Loucy (cell line): ENCODE measurements around the gene GATB.

Experiments used
- H2AFZ ChIP-seq: fragments of 200-600 bp; sonication (generic); 2 replicates; pipeline ENCODE4 v1.6.0; 2016; ENCODE audit warnings: antibody characterized with exemption, mild to moderate bottlenecking, low read length, moderate library complexity
- H3F3A ChIP-seq: fragments of 200-600 bp; 2 replicates; pipeline ENCODE4 v1.6.0; 2016; ENCODE audit warnings: antibody characterized with exemption, low read depth, mild to moderate bottlenecking
- H3K27me3 ChIP-seq: fragments of 200-600 bp; sonication (generic); 2 replicates; pipeline ENCODE4 v1.6.1; 2014; ENCODE audit warnings: low read length, mild to moderate bottlenecking; ENCODE audit not compliant: insufficient read depth, poor library complexity, severe bottlenecking
- H3K36me3 ChIP-seq: fragments of 200-600 bp; sonication (generic); 2 replicates; pipeline ENCODE4 v1.6.1; 2016; ENCODE audit warnings: low read length; ENCODE audit not compliant: insufficient read depth
- H3K4me1 ChIP-seq: fragments of 200-600 bp; sonication (generic); 2 replicates; pipeline ENCODE4 v1.5.1; 2014; ENCODE audit warnings: low read length, mild to moderate bottlenecking; ENCODE audit not compliant: insufficient read depth, poor library complexity, severe bottlenecking
- H3K4me2 ChIP-seq: fragments of 200-600 bp; sonication (generic); 2 replicates; pipeline ENCODE4 v1.6.0; 2014; ENCODE audit warnings: antibody characterized with exemption, low read length, low read depth, mild to moderate bottlenecking; ENCODE audit not compliant: poor library complexity, severe bottlenecking
- H3K4me3 ChIP-seq: fragments of 200-600 bp; sonication (generic); 2 replicates; pipeline ENCODE4 v1.5.1; 2014; ENCODE audit warnings: low read length, mild to moderate bottlenecking, mixed read lengths; ENCODE audit not compliant: poor library complexity, severe bottlenecking
- H3K79me2 ChIP-seq: fragments of 200-600 bp; sonication (generic); 2 replicates; pipeline ENCODE4 v1.6.1; 2014; ENCODE audit warnings: low read length; ENCODE audit not compliant: insufficient read depth
- H3K9ac ChIP-seq: fragments of 200-600 bp; sonication (generic); 2 replicates; pipeline ENCODE4 v1.6.0; 2014; ENCODE audit warnings: mild to moderate bottlenecking, low read depth, low read length, moderate library complexity; ENCODE audit not compliant: poor library complexity, severe bottlenecking
- H3K9me2 ChIP-seq: fragments of 200-600 bp; sonication (generic); replicated peaks from 2 replicates; pipeline ENCODE4 v1.6.1; 2016; ENCODE audit warnings: low read depth, low read length, mixed read lengths
- H3K9me3 ChIP-seq: fragments of 200-600 bp; sonication (generic); 2 replicates; pipeline ENCODE4 v1.6.1; 2014; ENCODE audit warnings: mild to moderate bottlenecking, antibody characterized with exemption, low read length, low read depth; ENCODE audit not compliant: insufficient read depth
- H4K20me1 ChIP-seq: fragments of 200-600 bp; sonication (generic); 2 replicates; pipeline ENCODE4 v1.6.0; 2014; ENCODE audit warnings: antibody characterized with exemption, low read length, mild to moderate bottlenecking; ENCODE audit not compliant: insufficient read depth, poor library complexity, severe bottlenecking
- CTCF ChIP-seq: fragments of 200-600 bp; sonication (generic); conservative IDR thresholded peaks from 2 replicates; pipeline ENCODE4 v1.5.1; 2014; ENCODE audit warnings: mild to moderate bottlenecking, antibody characterized with exemption, low read length
- EZH2phosphoT487 ChIP-seq: fragments of 200-600 bp; IDR thresholded peaks from 2 replicates; pipeline ENCODE4 v1.6.1; 2018; ENCODE audit warnings: antibody characterized with exemption, mild to moderate bottlenecking, moderate library complexity, borderline replicate concordance

Gene GATB

GRCh38 chr4:151711646-151712045, 49.2 kb downstream of the GATB start:
- Histone ChIP-seq H3K27me3 (no peaks in the 10 kb centered on the region), H3K9ac (no peak overlapping the region), H3K36me3 (peaks cover 3% of the 10 kb centered on the region; the same call in 1 of the 2 replicates), H3K9me3 (no peaks in the 10 kb centered on the region), H3K79me2 (no peaks in the 10 kb centered on the region), H3F3A (no peaks in the 10 kb centered on the region), H3K4me2 (no peak overlapping the region), H2AFZ (no peak overlapping the region), H3K4me1 (no peaks in the 10 kb centered on the region), H3K9me2 (no peaks in the 10 kb centered on the region), H4K20me1 (no peaks in the 10 kb centered on the region), H3K4me3 (no peak overlapping the region)
- TF ChIP-seq EZH2phosphoT487: no peak

- H3K36me3 ChIP-seq: peaks cover 3% of the 10 kb centered on the region; the same call in 1 of the 2 replicates
Measured at GRCh38 chr4:151709587-151709986, 51.2 kb downstream of the GATB start.

GRCh38 chr4:151709071-151709470, 51.7 kb downstream of the GATB start:
- Histone ChIP-seq H3K4me1 (no peaks in the 10 kb centered on the region), H4K20me1 (no peaks in the 10 kb centered on the region), H3K27me3 (no peaks in the 10 kb centered on the region), H3K9me2 (no peaks in the 10 kb centered on the region), H3K4me2 (no peak overlapping the region), H3K79me2 (no peaks in the 10 kb centered on the region), H2AFZ (no peak overlapping the region), H3K4me3 (no peak overlapping the region), H3K9ac (no peak overlapping the region), H3F3A (no peaks in the 10 kb centered on the region), H3K9me3 (no peaks in the 10 kb centered on the region), H3K36me3 (peaks cover 3% of the 10 kb centered on the region; the same call in 1 of the 2 replicates)
- TF ChIP-seq EZH2phosphoT487: no peak
- TF ChIP-seq CTCF: no peak

More at GRCh38 chr4:151709587-151709986, 51.2 kb downstream of the GATB start:
- no peaks in the 10 kb centered on the region for H3K79me2 ChIP-seq
- H3K9me2 ChIP-seq: no peaks in the 10 kb centered on the region
- H3K9me3 ChIP-seq: no peaks in the 10 kb centered on the region
- H3K4me3 ChIP-seq: no peak overlapping the region
- no peaks in the 10 kb centered on the region for H4K20me1 ChIP-seq
- TF ChIP-seq EZH2phosphoT487 (no peak), CTCF (no peak)
- H3K9ac ChIP-seq: no peak overlapping the region
- no peaks in the 10 kb centered on the region for H3K27me3 ChIP-seq
- H3F3A ChIP-seq: no peaks in the 10 kb centered on the region
- H2AFZ ChIP-seq: no peak overlapping the region
- H3K4me2 ChIP-seq: no peak overlapping the region
- H3K4me1 ChIP-seq: no peaks in the 10 kb centered on the region

GRCh38 chr4:151708100-151708499, 52.7 kb downstream of the GATB start:
- Histone ChIP-seq H3F3A (no peaks in the 10 kb centered on the region), H3K9ac (no peak overlapping the region), H3K36me3 (peaks cover 3% of the 10 kb centered on the region; the same call in 1 of the 2 replicates), H2AFZ (no peak overlapping the region), H3K79me2 (no peaks in the 10 kb centered on the region), H3K4me3 (no peak overlapping the region), H3K9me2 (no peaks in the 10 kb centered on the region), H3K4me1 (no peaks in the 10 kb centered on the region), H3K9me3 (no peaks in the 10 kb centered on the region), H3K27me3 (no peaks in the 10 kb centered on the region), H3K4me2 (no peak overlapping the region), H4K20me1 (no peaks in the 10 kb centered on the region)
- no peak for TF ChIP-seq CTCF
- no peak for TF ChIP-seq EZH2phosphoT487
